ENCODE data around the gene STK11IP.

STK11IP gene

GRCh38 chr2:219634171-219634940 is 36.7 kb downstream of the STK11IP start:
- Histone ChIP-seq H3K36me3 (ENCODE audit: insufficient read depth, insufficient read length, low read length) (peaks cover 76% of the 10 kb centered on the region), H3K9me3 (ENCODE audit: insufficient read depth, low read length) (no peaks in the 10 kb centered on the region), H3K9ac (ENCODE audit: insufficient read length, low read depth) (no peak overlapping the region), H3K27me3 (ENCODE audit: insufficient read depth, insufficient read length) (no peaks in the 10 kb centered on the region), H3K4me3 (ENCODE audit: insufficient read length, low read depth) (no peak overlapping the region), H3K4me1 (ENCODE audit: insufficient read depth, insufficient read length) (peaks cover 2% of the 10 kb centered on the region)
- no peak for DNase-seq (ENCODE audit: low read depth, low spot score)
- TF ChIP-seq YY1 (IDR thresholded peaks at IDR 0.05; ENCODE audit: insufficient read depth, insufficient read length) (no peak), SUZ12 (IDR thresholded peaks at IDR 0.05; ENCODE audit: extremely low read depth, insufficient read depth, insufficient read length) (no peak), ZNF274 (IDR thresholded peaks at IDR 0.05; ENCODE audit: low read depth, low read length) (no peak)

DNA sequence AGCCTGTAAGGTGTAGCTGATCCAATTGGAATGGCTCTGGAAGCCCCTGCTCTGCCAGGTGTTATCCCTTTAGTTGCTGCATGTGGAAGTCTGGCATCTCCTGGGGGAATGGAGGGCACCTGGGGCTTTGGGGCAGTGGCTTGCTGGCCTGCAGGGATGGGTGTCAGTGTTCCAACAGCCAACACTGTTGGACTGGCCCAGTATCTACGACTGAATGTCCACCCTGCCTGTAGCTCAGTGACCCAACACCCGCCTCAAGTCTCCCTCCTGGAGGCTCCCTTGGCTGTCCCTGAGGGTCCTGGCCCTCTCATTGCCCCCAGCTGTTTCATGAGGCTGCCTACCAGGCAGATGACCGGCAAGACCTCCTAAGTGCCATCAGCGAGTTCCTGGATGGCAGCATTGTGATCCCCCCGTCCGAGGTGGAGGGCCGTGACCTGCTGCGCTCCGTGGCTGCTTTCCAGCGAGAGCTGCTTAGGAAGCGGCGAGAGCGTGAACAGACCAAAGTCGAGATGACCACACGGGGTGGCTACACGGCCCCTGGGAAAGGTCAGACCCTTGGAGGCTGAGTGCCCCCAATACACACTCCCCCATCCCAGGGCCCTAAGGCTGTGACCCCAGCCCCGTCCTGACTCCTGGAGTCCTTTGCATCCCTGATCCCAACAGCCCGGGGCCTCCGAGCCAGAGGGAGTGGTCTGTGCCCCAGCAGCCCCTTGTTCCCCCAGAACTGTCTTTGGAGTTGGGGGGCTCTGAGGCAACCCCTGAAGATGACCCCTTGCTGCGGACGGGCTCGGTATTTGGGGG is 37.5 kb downstream of the STK11IP start:
- TF ChIP-seq YY1 (IDR thresholded peaks at IDR 0.05; ENCODE audit: insufficient read depth, insufficient read length), result no peak
- TF ChIP-seq SUZ12 (IDR thresholded peaks at IDR 0.05; ENCODE audit: extremely low read depth, insufficient read depth, insufficient read length), result no peak
- no peak for TF ChIP-seq ZNF274 (IDR thresholded peaks at IDR 0.05; ENCODE audit: low read depth, low read length)
- H3K4me1 ChIP-seq (ENCODE audit: insufficient read depth, insufficient read length), result no peaks in the 10 kb centered on the region
- no peak overlapping the region for H3K9ac ChIP-seq (ENCODE audit: insufficient read length, low read depth)
- H3K4me3 ChIP-seq (ENCODE audit: insufficient read length, low read depth), result no peak overlapping the region
- no peaks in the 10 kb centered on the region for H3K9me3 ChIP-seq (ENCODE audit: insufficient read depth, low read length)
- no peak for DNase-seq (ENCODE audit: low read depth, low spot score)
- peaks cover 78% of the 10 kb centered on the region for H3K36me3 ChIP-seq (ENCODE audit: insufficient read depth, insufficient read length, low read length)
- no peaks in the 10 kb centered on the region for H3K27me3 ChIP-seq (ENCODE audit: insufficient read depth, insufficient read length)

- H3K4me3 ChIP-seq (ENCODE audit: insufficient read length, low read depth), result no peak overlapping the region
- no peaks in the 10 kb centered on the region for H3K27me3 ChIP-seq (ENCODE audit: insufficient read depth, insufficient read length)
- TF ChIP-seq ZNF274 (IDR thresholded peaks at IDR 0.05; ENCODE audit: low read depth, low read length), result no peak
- TF ChIP-seq SUZ12 (IDR thresholded peaks at IDR 0.05; ENCODE audit: extremely low read depth, insufficient read depth, insufficient read length), result no peak
- no peak for TF ChIP-seq YY1 (IDR thresholded peaks at IDR 0.05; ENCODE audit: insufficient read depth, insufficient read length)
- no peaks in the 10 kb centered on the region for H3K4me1 ChIP-seq (ENCODE audit: insufficient read depth, insufficient read length)
- H3K9ac ChIP-seq (ENCODE audit: insufficient read length, low read depth), result no peak overlapping the region
- no peaks in the 10 kb centered on the region for H3K9me3 ChIP-seq (ENCODE audit: insufficient read depth, low read length)
- DNase-seq (ENCODE audit: low read depth, low spot score), result no peak
- H3K36me3 ChIP-seq (ENCODE audit: insufficient read depth, insufficient read length, low read length), result peaks cover 88% of the 10 kb centered on the region
Measured at GRCh38 chr2:219636144-219636915, 38.7 kb downstream of the STK11IP start.

GRCh38 chr2:219636941-219637841 is 39.5 kb downstream of the STK11IP start:
- no peak for DNase-seq (ENCODE audit: low read depth, low spot score)
- Histone ChIP-seq H3K36me3 (ENCODE audit: insufficient read depth, insufficient read length, low read length) (peaks cover 87% of the 10 kb centered on the region), H3K9ac (ENCODE audit: insufficient read length, low read depth) (no peak overlapping the region), H3K4me1 (ENCODE audit: insufficient read depth, insufficient read length) (no peaks in the 10 kb centered on the region), H3K27me3 (ENCODE audit: insufficient read depth, insufficient read length) (no peaks in the 10 kb centered on the region), H3K9me3 (ENCODE audit: insufficient read depth, low read length) (no peaks in the 10 kb centered on the region), H3K4me3 (ENCODE audit: insufficient read length, low read depth) (no peak overlapping the region)
- TF ChIP-seq SUZ12 (IDR thresholded peaks at IDR 0.05; ENCODE audit: extremely low read depth, insufficient read depth, insufficient read length) (no peak), YY1 (IDR thresholded peaks at IDR 0.05; ENCODE audit: insufficient read depth, insufficient read length) (no peak)

DNA sequence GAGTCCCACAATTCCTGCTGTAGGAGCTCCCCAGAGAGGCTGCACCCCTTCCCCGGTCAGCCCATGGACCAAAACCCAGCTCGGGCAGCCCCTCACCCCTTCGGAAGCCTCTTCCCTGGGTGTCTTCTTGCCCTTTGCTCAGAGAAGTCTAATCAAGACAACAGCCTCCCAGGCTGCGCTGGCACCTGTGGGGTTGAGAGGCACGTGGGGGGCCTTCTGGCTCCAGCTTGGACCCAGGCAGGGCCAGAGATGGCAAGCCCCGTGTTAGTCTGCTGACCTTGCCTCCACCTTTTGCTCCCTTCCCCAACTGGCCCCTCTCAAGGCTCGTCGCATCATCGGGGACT is 40.2 kb downstream of the STK11IP start:
- no peak overlapping the region for H3K4me3 ChIP-seq (ENCODE audit: insufficient read length, low read depth)
- no peak overlapping the region for H3K9ac ChIP-seq (ENCODE audit: insufficient read length, low read depth)
- H3K36me3 ChIP-seq (ENCODE audit: insufficient read depth, insufficient read length, low read length), result peaks cover 81% of the 10 kb centered on the region
- no peaks in the 10 kb centered on the region for H3K4me1 ChIP-seq (ENCODE audit: insufficient read depth, insufficient read length)
- TF ChIP-seq ZNF274 (IDR thresholded peaks at IDR 0.05; ENCODE audit: low read depth, low read length) (no peak), SUZ12 (IDR thresholded peaks at IDR 0.05; ENCODE audit: extremely low read depth, insufficient read depth, insufficient read length) (no peak), YY1 (IDR thresholded peaks at IDR 0.05; ENCODE audit: insufficient read depth, insufficient read length) (no peak)
- DNase-seq (ENCODE audit: low read depth, low spot score), result no peak
- H3K9me3 ChIP-seq (ENCODE audit: insufficient read depth, low read length), result no peaks in the 10 kb centered on the region
- H3K27me3 ChIP-seq (ENCODE audit: insufficient read depth, insufficient read length), result no peaks in the 10 kb centered on the region

GRCh38 chr2:219638217-219638947 is 40.7 kb downstream of the STK11IP start:
- no peak overlapping the region for H3K9ac ChIP-seq (ENCODE audit: insufficient read length, low read depth)
- no peaks in the 10 kb centered on the region for H3K9me3 ChIP-seq (ENCODE audit: insufficient read depth, low read length)
- DNase-seq (ENCODE audit: low read depth, low spot score), result no peak
- no peak overlapping the region for H3K4me3 ChIP-seq (ENCODE audit: insufficient read length, low read depth)
- H3K4me1 ChIP-seq (ENCODE audit: insufficient read depth, insufficient read length), result no peaks in the 10 kb centered on the region
- TF ChIP-seq ZNF274 (IDR thresholded peaks at IDR 0.05; ENCODE audit: low read depth, low read length), result no peak
- no peak for TF ChIP-seq YY1 (IDR thresholded peaks at IDR 0.05; ENCODE audit: insufficient read depth, insufficient read length)
- no peak for TF ChIP-seq SUZ12 (IDR thresholded peaks at IDR 0.05; ENCODE audit: extremely low read depth, insufficient read depth, insufficient read length)
- H3K27me3 ChIP-seq (ENCODE audit: insufficient read depth, insufficient read length), result peaks cover 4% of the 10 kb centered on the region
- peaks cover 75% of the 10 kb centered on the region for H3K36me3 ChIP-seq (ENCODE audit: insufficient read depth, insufficient read length, low read length)

Measured in NT2/D1 (cell line).